ENCODE data around the gene PIK3R1. TPM values are rescaled to one million over a fixed set of nuclear protein-coding genes. Genes with fewer than 3 reads are reported as not detected.

PIK3R1 gene
- total and polyA plus RNA-seq, 4 donors, result 73.3 to 123 (median 88.3) TPM

DNA sequence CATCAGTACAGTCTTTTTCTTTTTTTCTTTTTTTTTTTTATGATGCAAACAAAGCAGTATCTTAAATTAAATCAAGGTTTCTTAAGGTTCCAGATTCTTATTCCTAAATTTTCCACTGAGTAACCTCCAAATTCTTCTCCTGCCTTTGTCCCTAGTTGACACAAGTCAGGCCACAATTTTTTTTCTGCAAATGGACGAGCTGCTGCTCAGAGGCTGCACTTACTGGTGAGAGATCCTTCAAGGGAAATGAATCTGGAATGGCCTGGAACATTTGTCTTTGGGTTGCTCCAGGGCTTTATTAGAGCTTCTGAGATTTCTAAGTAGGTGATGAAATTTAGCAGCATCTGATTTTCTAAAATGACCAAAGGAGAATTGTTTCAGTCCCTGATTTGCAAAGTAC, 39.3 kb downstream of the PIK3R1 start:
- Histone ChIP-seq H3K9me3 (ENCODE audit: control insufficient read depth, insufficient read depth, low read length) (no peaks in the 10 kb centered on the region), H3K4me1 (ENCODE audit: control insufficient read depth, insufficient read depth, low read length) (peaks cover 18% of the 10 kb centered on the region), H3K27me3 (ENCODE audit: control insufficient read depth, insufficient read depth, low read length) (no peaks in the 10 kb centered on the region), H3K4me3 (ENCODE audit: low read depth, low read length) (no peak overlapping the region), H3K36me3 (ENCODE audit: control insufficient read depth, insufficient read depth, low read length) (no peaks in the 10 kb centered on the region), H3K27ac (ENCODE audit: low read depth, low read length) (no peak overlapping the region)
- no peak for DNase-seq (ENCODE audit: low read depth in 4 of 6, low spot score in 6 of 6)
- 60% methylated on average over 1 of the region's 1 CpG for WGBS (ENCODE audit: insufficient coverage)

DNA sequence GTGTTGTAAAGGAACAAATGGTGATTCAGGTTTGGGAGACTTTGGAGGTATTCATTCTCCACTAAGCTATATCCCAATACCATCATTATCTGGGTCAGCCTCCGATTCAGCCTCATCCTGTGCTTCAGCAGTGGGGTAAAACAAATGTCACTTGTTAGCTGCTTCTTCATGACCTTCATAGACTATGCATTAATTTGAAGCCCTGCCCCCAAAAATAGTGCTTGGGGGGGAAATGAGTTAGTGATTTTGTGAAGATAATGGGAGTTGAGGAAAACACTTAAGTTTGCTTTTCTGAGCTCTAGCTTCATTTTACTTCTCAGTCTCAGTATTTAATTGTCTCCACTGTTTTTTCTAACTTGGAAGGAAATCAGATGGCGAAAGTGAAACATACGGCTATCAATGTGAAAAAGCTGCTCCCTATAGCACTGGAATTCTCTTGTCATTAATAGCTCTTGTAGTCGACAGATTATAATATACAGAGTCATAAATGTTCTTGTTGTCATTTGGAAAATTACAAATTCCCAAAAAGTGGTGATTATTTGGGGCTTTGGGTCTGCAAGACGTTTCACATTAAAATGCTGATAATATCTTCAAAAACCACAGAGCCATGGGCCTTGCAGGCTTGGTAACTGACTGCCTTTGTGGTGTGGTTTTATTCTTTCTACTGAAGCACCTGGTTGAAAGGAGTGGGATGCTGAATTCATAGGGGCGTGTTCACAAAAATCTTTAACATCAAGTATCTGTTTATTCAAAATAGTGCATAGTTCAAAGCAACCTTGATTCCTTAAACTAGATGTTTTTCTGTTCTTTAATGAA, 40.0 kb downstream of the PIK3R1 start:
- H3K36me3 ChIP-seq (ENCODE audit: control insufficient read depth, insufficient read depth, low read length), result no peaks in the 10 kb centered on the region
- no peak overlapping the region for H3K4me3 ChIP-seq (ENCODE audit: low read depth, low read length)
- H3K9me3 ChIP-seq (ENCODE audit: control insufficient read depth, insufficient read depth, low read length), result no peaks in the 10 kb centered on the region
- WGBS (ENCODE audit: insufficient coverage), result no CpG with 5 or more reads among the region's 6 CpGs
- no peak for DNase-seq (ENCODE audit: low read depth in 4 of 6, low spot score in 6 of 6)
- no peak overlapping the region for H3K27ac ChIP-seq (ENCODE audit: low read depth, low read length)
- peaks cover 14% of the 10 kb centered on the region for H3K4me1 ChIP-seq (ENCODE audit: control insufficient read depth, insufficient read depth, low read length)
- no peaks in the 10 kb centered on the region for H3K27me3 ChIP-seq (ENCODE audit: control insufficient read depth, insufficient read depth, low read length)

DNA sequence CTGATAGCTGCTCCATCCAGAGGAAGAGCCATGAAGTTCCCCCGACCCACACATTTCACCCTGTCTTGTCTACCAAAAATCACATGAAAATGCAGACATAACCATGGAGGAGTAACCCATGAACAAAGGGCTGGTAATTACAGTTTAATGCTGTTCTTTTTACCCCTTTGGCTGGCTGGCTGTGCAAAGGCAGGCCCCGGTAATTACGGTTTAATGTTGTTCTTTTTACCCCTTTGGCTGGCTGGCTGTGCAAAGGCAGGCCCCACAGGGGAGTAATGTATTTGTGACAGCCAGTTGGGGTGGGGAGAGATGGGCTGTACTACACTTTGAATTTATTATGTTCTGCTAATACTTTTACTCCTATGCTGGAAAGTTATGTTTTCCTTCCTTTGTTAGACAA, 41.7 kb downstream of the PIK3R1 start:
- no peak overlapping the region for H3K4me3 ChIP-seq (ENCODE audit: low read depth, low read length)
- H3K27me3 ChIP-seq (ENCODE audit: control insufficient read depth, insufficient read depth, low read length), result no peaks in the 10 kb centered on the region
- no peaks in the 10 kb centered on the region for H3K36me3 ChIP-seq (ENCODE audit: control insufficient read depth, insufficient read depth, low read length)
- H3K27ac ChIP-seq (ENCODE audit: low read depth, low read length), result no peak overlapping the region
- H3K4me1 ChIP-seq (ENCODE audit: control insufficient read depth, insufficient read depth, low read length), result peaks cover 8% of the 10 kb centered on the region
- no peak for DNase-seq (ENCODE audit: low read depth in 4 of 6, low spot score in 6 of 6)
- 8% methylated on average over 2 of the region's 3 CpGs for WGBS (ENCODE audit: insufficient coverage)
- no peaks in the 10 kb centered on the region for H3K9me3 ChIP-seq (ENCODE audit: control insufficient read depth, insufficient read depth, low read length)

DNA sequence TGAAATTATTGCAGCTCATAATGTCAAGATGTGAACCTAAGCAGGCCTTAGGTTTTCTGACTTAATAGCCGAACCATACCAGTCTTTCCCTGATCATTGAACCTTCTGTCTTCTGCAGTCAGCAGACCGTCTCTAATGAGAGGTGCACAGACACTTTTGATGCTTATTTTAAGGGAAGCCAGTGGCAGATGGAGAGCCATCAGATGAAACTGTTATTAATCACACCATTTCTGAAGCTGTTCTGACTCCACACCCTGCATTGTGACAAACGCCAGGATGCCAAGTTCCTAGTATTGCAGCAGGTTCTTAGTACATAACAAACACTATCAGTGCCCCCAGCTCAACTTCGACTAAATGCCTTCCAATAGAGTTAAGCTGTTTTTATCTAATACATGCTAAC, 43.0 kb downstream of the PIK3R1 start:
- WGBS (ENCODE audit: insufficient coverage), result 18% methylated on average over 2 of the region's 4 CpGs
- H3K27ac ChIP-seq (ENCODE audit: low read depth, low read length), result no peak overlapping the region
- no peak for DNase-seq (ENCODE audit: low read depth in 4 of 6, low spot score in 6 of 6)

DNA sequence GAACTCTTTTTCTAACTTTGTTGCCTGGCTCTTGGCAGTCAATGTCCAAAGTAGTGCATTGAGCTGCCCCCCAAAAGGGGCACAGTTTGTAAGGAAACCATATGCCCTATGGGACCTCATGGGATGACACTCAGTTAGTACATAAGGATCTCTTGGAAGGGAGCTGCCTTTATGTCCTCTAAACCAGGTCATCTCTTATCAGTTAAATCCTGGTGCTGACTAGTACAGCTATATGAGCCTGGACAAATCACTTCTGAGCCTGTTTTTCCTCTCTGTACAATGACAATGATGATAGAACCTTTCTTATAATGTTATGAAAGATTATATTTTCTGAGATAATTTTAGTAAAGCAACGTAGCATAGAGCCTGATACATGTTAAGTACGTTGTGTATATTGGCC, 44.1 kb downstream of the PIK3R1 start:
- Histone ChIP-seq H3K27ac (ENCODE audit: low read depth, low read length) (no peak overlapping the region), H3K4me3 (ENCODE audit: low read depth, low read length) (no peak overlapping the region), H3K27me3 (ENCODE audit: control insufficient read depth, insufficient read depth, low read length) (no peaks in the 10 kb centered on the region), H3K9me3 (ENCODE audit: control insufficient read depth, insufficient read depth, low read length) (no peaks in the 10 kb centered on the region), H3K4me1 (ENCODE audit: control insufficient read depth, insufficient read depth, low read length) (peaks cover 10% of the 10 kb centered on the region), H3K36me3 (ENCODE audit: control insufficient read depth, insufficient read depth, low read length) (no peaks in the 10 kb centered on the region)
- WGBS (ENCODE audit: insufficient coverage), result no CpG with 5 or more reads among the region's 2 CpGs
- DNase-seq (ENCODE audit: low read depth in 4 of 6, low spot score in 6 of 6), result no peak

More for the DNA sequence above, 43.0 kb downstream of the PIK3R1 start:
- no peaks in the 10 kb centered on the region for H3K36me3 ChIP-seq (ENCODE audit: control insufficient read depth, insufficient read depth, low read length)
- H3K4me3 ChIP-seq (ENCODE audit: low read depth, low read length), result no peak overlapping the region
- H3K27me3 ChIP-seq (ENCODE audit: control insufficient read depth, insufficient read depth, low read length), result no peaks in the 10 kb centered on the region
- no peaks in the 10 kb centered on the region for H3K9me3 ChIP-seq (ENCODE audit: control insufficient read depth, insufficient read depth, low read length)
- peaks cover 8% of the 10 kb centered on the region for H3K4me1 ChIP-seq (ENCODE audit: control insufficient read depth, insufficient read depth, low read length)

DNA sequence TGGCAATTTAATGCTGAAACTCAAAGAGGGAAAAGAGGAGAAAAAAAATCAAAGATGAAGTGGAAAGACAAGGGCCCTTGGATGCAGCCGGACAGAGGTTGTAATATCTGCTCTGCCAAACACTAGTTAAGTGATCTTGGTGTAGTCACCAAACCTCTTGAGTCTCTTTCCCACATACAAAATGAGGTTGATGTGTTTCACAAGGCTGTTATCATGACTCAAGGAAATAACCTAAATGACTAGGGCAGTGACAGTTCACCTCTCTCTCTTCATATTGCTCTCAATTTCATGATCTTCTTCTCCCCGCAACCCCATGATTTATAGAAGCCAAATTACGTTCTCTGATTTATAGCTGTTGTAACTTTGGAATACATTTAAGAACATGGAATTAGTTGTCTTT, 44.9 kb downstream of the PIK3R1 start:
- no peaks in the 10 kb centered on the region for H3K36me3 ChIP-seq (ENCODE audit: control insufficient read depth, insufficient read depth, low read length)
- no peak overlapping the region for H3K4me3 ChIP-seq (ENCODE audit: low read depth, low read length)
- H3K27ac ChIP-seq (ENCODE audit: low read depth, low read length), result no peak overlapping the region
- WGBS (ENCODE audit: insufficient coverage), result no CpG with 5 or more reads among the region's 3 CpGs
- DNase-seq (ENCODE audit: low read depth in 4 of 6, low spot score in 6 of 6), result no peak
- H3K9me3 ChIP-seq (ENCODE audit: control insufficient read depth, insufficient read depth, low read length), result no peaks in the 10 kb centered on the region
- H3K27me3 ChIP-seq (ENCODE audit: control insufficient read depth, insufficient read depth, low read length), result no peaks in the 10 kb centered on the region
- H3K4me1 ChIP-seq (ENCODE audit: control insufficient read depth, insufficient read depth, low read length), result peaks cover 13% of the 10 kb centered on the region

DNA sequence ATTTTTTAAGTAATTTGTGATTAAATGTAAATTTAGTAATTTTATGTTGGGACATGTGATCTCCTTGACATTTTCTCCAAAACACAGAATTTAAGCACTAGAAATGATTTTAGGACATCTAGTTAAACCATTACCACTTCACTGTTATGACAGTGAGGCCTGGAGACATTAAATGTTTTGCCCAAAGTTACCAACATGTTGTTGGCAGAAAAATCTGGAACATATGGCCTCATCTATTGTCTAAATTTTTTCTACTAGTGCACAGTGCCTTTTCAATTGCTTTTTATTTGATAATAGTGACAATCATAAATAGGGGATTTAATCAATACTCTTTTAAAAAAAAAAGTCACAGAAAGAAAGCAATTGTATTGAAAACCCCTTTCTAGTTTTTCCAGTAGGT, 45.6 kb downstream of the PIK3R1 start:
- no peak overlapping the region for H3K27ac ChIP-seq (ENCODE audit: low read depth, low read length)
- DNase-seq (ENCODE audit: low read depth in 4 of 6, low spot score in 6 of 6), result peak in 1 of 6 donors; percentile 62
- H3K36me3 ChIP-seq (ENCODE audit: control insufficient read depth, insufficient read depth, low read length), result no peaks in the 10 kb centered on the region
- H3K4me3 ChIP-seq (ENCODE audit: low read depth, low read length), result no peak overlapping the region
- H3K9me3 ChIP-seq (ENCODE audit: control insufficient read depth, insufficient read depth, low read length), result no peaks in the 10 kb centered on the region
- no peaks in the 10 kb centered on the region for H3K27me3 ChIP-seq (ENCODE audit: control insufficient read depth, insufficient read depth, low read length)
- H3K4me1 ChIP-seq (ENCODE audit: control insufficient read depth, insufficient read depth, low read length), result peaks cover 17% of the 10 kb centered on the region

DNA sequence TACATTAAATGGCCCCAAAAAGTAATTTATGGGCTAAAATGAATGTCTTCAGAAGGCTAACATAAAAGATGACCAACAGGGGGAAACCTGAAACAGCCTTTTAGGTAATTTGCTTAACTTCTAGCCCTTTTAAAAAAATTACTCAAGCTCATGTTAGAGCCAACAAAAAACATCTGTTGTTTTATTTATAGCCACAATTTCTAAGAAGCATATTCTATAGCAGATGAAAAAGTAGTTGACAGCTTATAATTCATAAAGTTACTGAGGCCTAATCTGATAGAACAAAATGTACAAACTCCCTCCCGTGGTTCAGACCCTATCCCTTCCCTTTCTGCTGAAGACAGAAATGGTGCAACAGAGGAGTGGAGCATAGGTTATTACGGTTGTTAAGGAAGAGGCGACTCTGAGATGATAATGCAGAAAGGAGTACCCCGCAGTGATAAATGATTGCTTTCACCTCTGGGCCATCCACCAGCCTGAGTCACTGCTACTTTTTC, 46.1 kb downstream of the PIK3R1 start:
- no peak overlapping the region for H3K27ac ChIP-seq (ENCODE audit: low read depth, low read length)

DNA sequence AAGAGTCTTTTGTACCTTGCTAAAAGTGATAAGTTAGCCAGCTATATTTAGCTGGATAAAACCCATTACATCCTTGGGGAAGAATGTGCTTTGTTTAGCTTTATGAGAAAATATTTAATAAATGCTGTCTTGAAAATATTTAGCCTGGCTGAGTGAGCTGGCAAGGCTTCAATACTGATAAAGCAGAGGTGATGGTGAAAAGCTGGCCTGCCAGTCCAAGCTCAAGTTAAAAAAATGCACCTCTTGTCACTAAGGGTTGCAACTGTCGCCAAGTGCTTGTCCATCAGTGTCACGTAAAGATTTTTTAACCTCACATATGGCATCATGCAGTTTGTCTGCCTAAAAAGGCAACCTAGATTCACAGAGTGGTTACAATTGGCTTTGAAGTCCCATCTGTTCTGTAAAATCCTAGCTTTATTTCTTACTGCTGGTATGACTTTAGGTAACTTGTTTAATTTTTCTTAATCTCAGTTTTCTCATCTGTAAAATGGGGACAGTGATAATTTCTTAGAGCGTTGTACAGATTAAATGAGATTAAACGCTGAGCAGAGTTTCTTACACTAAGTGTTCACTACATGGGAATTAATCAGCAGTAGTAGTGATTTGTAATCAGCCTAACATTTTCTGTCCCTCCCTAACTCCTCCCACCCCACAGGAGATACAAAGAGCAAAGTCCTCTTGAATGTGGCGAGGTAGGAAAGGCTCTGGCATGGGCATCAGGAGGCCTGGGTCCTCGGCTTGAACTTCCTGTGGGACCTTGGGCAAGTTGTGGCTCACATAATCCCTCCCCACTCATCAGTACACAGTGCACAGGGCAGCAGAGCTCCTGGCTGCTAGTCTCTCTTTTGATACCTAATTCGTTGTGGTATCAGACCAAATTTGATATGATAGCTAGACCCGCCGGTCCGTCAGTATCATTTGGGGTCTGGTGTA, 48.7 kb downstream of the PIK3R1 start:
- H3K4me1 ChIP-seq (ENCODE audit: control insufficient read depth, insufficient read depth, low read length), result peaks cover 11% of the 10 kb centered on the region
- H3K4me3 ChIP-seq (ENCODE audit: low read depth, low read length), result no peak overlapping the region
- no peaks in the 10 kb centered on the region for H3K27me3 ChIP-seq (ENCODE audit: control insufficient read depth, insufficient read depth, low read length)
- WGBS (ENCODE audit: insufficient coverage), result 95% methylated on average over 4 of the region's 10 CpGs
- H3K36me3 ChIP-seq (ENCODE audit: control insufficient read depth, insufficient read depth, low read length), result no peaks in the 10 kb centered on the region
- no peak for DNase-seq (ENCODE audit: low read depth in 4 of 6, low spot score in 6 of 6)
- no peaks in the 10 kb centered on the region for H3K9me3 ChIP-seq (ENCODE audit: control insufficient read depth, insufficient read depth, low read length)
- H3K27ac ChIP-seq (ENCODE audit: low read depth, low read length), result no peak overlapping the region

More for the DNA sequence above, 46.1 kb downstream of the PIK3R1 start:
- H3K4me3 ChIP-seq (ENCODE audit: low read depth, low read length), result no peak overlapping the region
- peaks cover 17% of the 10 kb centered on the region for H3K4me1 ChIP-seq (ENCODE audit: control insufficient read depth, insufficient read depth, low read length)
- 50% methylated on average over 1 of the region's 4 CpGs for WGBS (ENCODE audit: insufficient coverage)
- no peaks in the 10 kb centered on the region for H3K9me3 ChIP-seq (ENCODE audit: control insufficient read depth, insufficient read depth, low read length)
- peak in 1 of 6 donors; percentile 54 for DNase-seq (ENCODE audit: low read depth in 4 of 6, low spot score in 6 of 6)
- H3K36me3 ChIP-seq (ENCODE audit: control insufficient read depth, insufficient read depth, low read length), result no peaks in the 10 kb centered on the region
- H3K27me3 ChIP-seq (ENCODE audit: control insufficient read depth, insufficient read depth, low read length), result no peaks in the 10 kb centered on the region

All from spinal cord (tissue), 10 donors.